22Rv1 (cell line): Measurements from ENCODE around the gene DDX41.
"Not testable (repeated sequence)": the region's sequence is repeated elsewhere in the genome, so short reads cannot be mapped to it uniquely, and the experiment has no call there.

Experiments used
- ZFX ChIP-seq: fragments of 450-650 bp; IDR thresholded peaks from 2 replicates; pipeline ENCODE4 v1.6.1; 2017; ENCODE audit warnings: antibody characterized with exemption, borderline replicate concordance
- TF ChIP-seq, protein P1 (sequence below): fragments of 450-650 bp; IDR thresholded peaks from 2 replicates; pipeline ENCODE4 v1.5.1; 2017; ENCODE audit warnings: mild to moderate bottlenecking

DNA sequence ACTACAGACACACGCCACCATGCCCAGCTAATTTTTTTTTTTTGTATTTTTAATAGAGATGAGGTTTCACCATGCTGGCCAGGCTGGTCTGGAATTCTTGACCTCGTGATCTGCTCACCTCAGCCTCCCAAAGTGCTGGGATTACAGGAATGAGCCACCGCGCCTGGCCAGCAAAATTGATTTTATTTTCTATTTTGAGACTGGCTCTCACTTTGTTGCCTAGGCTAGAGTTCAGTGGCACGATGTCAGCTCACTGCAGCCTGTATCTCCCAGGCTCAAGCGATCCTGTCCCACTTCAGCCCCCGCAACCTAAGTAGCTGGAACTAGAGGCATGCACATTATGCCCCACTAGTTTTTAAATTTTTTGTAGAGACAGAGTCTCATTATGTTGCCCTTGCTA lies 17.7 kb upstream of the DDX41 start:
- TF ChIP-seq, protein P1, sequence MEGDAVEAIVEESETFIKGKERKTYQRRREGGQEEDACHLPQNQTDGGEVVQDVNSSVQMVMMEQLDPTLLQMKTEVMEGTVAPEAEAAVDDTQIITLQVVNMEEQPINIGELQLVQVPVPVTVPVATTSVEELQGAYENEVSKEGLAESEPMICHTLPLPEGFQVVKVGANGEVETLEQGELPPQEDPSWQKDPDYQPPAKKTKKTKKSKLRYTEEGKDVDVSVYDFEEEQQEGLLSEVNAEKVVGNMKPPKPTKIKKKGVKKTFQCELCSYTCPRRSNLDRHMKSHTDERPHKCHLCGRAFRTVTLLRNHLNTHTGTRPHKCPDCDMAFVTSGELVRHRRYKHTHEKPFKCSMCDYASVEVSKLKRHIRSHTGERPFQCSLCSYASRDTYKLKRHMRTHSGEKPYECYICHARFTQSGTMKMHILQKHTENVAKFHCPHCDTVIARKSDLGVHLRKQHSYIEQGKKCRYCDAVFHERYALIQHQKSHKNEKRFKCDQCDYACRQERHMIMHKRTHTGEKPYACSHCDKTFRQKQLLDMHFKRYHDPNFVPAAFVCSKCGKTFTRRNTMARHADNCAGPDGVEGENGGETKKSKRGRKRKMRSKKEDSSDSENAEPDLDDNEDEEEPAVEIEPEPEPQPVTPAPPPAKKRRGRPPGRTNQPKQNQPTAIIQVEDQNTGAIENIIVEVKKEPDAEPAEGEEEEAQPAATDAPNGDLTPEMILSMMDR, result not testable (repeated sequence)
- not testable (repeated sequence) for TF ChIP-seq ZFX
